ENCODE data around the gene TUBB2A. TPM values are rescaled to one million over a fixed set of nuclear protein-coding genes. Genes with fewer than 3 reads are reported as not detected.

Gene TUBB2A
- total RNA-seq, 4 donors from 2014 or later = 35.9 to 149 (median 93.5) TPM

GRCh38 chr6:3196770-3197169 is 39.4 kb upstream of the TUBB2A start:
- Histone ChIP-seq H3K4me3 (no peak overlapping the region), H3K4me1 (peaks cover 0 to 6% (median 0%) of the 10 kb centered on the region in 3 donors), H3K27ac (peak overlapping the region in 2 of 4 donors; percentile 33 to 49), H3K36me3 (no peaks in the 10 kb centered on the region), H3K27me3 (no peaks in the 10 kb centered on the region), H3K9me3 (no peaks in the 10 kb centered on the region)
- no peak for TF ChIP-seq CTCF (IDR thresholded peaks at IDR 0.05)
- no peak for TF ChIP-seq POLR2A (IDR thresholded peaks at IDR 0.05)
- DNase-seq = no peak
- WGBS, 2 donors = 84 to 85% methylated on average over 5 of the region's 5 CpGs
- intact Hi-C loops (cut with DNase I) = no loop called here

- WGBS, 2 donors = 68 to 73% methylated on average over 13 to 14 of the region's 16 CpGs
- Histone ChIP-seq H3K27ac (peak overlapping the region in 2 of 4 donors; percentile 33 to 49), H3K9me3 (no peaks in the 10 kb centered on the region), H3K4me3 (no peak overlapping the region), H3K4me1 (peaks cover 0 to 6% (median 0%) of the 10 kb centered on the region in 3 donors), H3K36me3 (no peaks in the 10 kb centered on the region), H3K27me3 (no peaks in the 10 kb centered on the region)
- intact Hi-C loops (cut with DNase I) = no loop called here
- no peak for DNase-seq
- TF ChIP-seq POLR2A (IDR thresholded peaks at IDR 0.05) (no peak), CTCF (IDR thresholded peaks at IDR 0.05) (no peak)
These were observed 38.6 kb upstream of the TUBB2A start for GRCh38 chr6:3195695-3196497.

GRCh38 chr6:3195420-3195694 is 38.0 kb upstream of the TUBB2A start:
- WGBS, 2 donors = 71 to 72% methylated on average over 5 of the region's 5 CpGs
- intact Hi-C loops (cut with DNase I) = no loop called here
- no peaks in the 10 kb centered on the region for H3K36me3 ChIP-seq

GRCh38 chr6:3194535-3195419 is 37.4 kb upstream of the TUBB2A start:
- Histone ChIP-seq H3K27me3 (no peaks in the 10 kb centered on the region), H3K4me1 (peaks cover 0 to 6% (median 0%) of the 10 kb centered on the region in 3 donors), H3K36me3 (no peaks in the 10 kb centered on the region), H3K9me3 (no peaks in the 10 kb centered on the region), H3K4me3 (no peak overlapping the region), H3K27ac (peak overlapping the region in 1 of 4 donors; percentile 29)
- intact Hi-C loops (cut with DNase I) = no loop called here
- TF ChIP-seq CTCF (IDR thresholded peaks at IDR 0.05) (no peak), POLR2A (IDR thresholded peaks at IDR 0.05) (no peak)
- no peak for DNase-seq
- 55 to 58% methylated on average over 17 to 19 of the region's 19 CpGs for WGBS, 2 donors

More at GRCh38 chr6:3195420-3195694, 38.0 kb upstream of the TUBB2A start:
- Histone ChIP-seq H3K4me1 (peaks cover 0 to 6% (median 0%) of the 10 kb centered on the region in 3 donors), H3K27ac (no peak overlapping the region), H3K4me3 (no peak overlapping the region), H3K9me3 (no peaks in the 10 kb centered on the region), H3K27me3 (no peaks in the 10 kb centered on the region)
- DNase-seq = no peak
- no peak for TF ChIP-seq POLR2A (IDR thresholded peaks at IDR 0.05)
- TF ChIP-seq CTCF (IDR thresholded peaks at IDR 0.05) = no peak

Measured in esophagus squamous epithelium (tissue), 5 donors.